ENCODE results near the gene CLDN19.
"Not testable (repeated sequence)": the region's sequence is repeated elsewhere in the genome, so short reads cannot be mapped to it uniquely, and the experiment has no call there.

Gene CLDN19

DNA sequence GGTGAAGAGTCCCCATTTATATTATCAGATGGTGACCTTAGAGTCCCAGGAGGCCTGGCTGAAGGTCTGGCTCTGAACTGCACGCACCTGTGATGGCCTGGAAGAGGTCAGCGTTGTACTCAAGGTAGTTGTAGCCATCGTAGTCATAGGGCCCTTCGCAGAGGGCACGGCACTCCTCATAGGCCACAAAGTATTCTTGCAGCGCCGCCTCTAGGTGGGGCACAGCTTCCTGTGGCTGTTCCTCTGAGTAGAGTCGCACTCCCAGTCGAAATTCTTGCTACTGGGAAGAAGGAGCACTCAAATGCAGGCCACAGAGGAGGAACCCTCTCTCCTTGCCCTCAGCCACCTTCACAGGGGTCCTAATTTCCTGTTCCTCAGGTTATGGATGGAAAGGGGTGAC is 19.1 kb upstream of the CLDN19 start:
- DNase-seq (ENCODE audit: low read depth): no peak

DNA sequence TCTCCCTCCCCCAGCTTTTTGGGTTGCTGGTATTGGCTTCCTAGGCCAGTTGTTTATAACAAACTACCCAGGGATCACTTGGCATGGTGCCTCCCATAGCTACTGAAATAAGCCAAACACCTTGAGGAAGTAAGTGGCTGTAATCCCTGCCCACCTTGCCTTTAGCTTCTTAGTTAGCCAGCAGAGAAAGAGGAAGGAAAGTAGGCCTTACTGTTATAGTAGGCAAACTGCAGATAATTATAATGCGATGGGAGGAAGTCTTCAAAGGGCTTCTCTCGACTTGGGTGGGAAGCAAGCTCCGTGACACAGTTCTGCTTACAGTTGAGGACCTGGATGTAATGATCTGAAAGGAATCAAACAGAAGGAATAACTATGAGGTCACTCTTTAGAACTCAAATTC is 18.6 kb upstream of the CLDN19 start:
- DNase-seq (ENCODE audit: low read depth): no peak

DNA sequence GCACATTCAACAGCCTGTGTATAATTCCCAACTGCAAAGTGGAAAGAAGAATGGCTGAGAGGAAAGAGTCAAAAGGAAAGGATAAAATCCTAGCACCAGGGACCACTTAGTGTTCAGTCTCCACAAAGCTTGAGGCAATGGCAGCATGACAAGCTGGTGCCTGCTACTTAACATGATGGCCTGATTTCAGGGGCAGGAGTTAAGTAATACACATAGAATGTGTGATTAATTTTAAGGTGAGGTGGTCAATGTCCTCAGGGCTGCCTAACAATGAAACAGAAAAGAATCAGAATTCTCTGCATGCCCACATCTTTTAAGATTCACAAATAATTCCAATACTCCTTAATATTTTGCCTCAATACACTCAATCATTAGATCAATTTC is 17.8 kb upstream of the CLDN19 start:
- DNase-seq (ENCODE audit: low read depth): no peak

DNA sequence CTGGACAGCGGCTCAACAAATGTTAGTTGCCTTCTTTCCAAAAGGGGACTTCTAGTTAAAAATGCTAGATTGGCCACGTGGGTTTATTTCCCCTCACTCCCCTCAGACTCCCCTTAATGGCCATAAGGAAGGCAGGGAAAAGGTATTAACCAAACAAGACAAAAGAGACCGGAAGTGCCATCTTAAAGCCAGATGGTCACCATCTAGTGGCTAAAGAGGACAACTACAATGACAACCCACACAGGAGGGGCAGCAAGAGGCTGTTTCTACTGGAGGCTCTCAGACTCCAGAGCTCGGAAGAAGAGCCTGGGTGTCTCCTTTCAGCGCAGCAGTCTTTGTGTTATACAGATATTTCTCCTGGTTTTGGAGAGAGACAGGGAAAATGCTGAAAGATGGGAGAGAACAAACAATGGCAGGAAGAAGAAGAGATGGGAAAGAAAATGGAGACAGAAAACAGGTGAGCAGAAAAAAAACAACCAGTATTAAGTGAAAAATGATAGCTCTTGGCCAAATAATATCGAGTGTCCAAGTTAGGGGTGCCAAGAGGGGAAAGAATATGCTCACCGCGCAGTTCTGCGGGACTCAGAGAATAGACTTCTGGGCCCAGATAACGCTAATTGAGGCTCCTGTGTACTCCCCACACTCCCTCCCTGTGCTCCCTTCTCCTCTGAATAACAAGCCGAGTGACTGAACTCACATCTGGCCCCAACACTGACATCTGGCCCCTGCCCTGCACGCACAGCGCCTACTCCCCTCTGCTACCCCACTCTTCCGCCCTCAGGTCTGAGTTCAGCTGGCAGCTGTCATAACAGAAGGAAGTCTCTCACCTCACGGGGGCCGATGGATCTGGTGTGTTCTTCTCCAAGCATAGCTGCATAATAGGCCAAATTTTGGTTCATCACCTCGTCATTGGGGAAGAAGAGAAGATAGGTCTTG is 17.2 kb upstream of the CLDN19 start:
- DNase-seq (ENCODE audit: low read depth): no peak

DNA sequence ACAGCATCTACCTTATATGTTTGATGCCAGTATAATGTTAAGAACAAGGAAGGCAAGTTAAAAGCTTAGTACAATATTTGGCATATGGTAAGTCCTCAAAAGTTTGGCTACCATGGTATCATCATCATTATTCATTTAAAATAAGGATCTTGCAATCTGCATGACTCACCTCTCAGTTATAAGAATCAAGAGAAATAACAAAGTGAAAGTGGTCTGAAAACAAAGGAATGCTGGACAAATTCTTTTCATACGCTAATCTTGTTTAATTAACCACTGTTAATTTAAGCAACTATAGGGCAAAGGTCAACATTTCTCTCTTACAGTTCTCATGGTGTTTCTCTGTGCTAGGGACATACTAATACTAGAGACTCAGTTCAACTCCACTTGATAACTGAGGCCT is 13.0 kb upstream of the CLDN19 start:
- DNase-seq (ENCODE audit: low read depth): no peak

DNA sequence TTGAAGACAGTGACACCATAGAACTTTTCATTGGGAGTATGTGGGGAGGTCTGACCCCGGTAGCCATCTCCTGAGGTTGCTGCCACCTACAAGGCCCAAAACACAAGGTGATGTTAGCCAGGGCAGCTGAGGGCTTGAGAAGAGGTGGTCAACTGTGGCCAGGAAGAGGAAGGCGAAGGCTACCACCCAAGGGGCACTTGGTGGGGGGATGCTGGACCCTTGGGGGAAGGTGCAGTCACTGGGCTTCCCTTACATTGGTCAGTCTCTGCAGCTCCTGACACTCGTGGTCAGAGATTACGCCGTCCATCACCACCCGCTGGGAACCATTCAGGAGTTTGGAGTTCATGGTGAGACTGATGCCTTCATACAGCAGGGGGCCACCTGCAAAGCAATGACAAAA is 12.2 kb upstream of the CLDN19 start:
- DNase-seq (ENCODE audit: low read depth): no peak

DNA sequence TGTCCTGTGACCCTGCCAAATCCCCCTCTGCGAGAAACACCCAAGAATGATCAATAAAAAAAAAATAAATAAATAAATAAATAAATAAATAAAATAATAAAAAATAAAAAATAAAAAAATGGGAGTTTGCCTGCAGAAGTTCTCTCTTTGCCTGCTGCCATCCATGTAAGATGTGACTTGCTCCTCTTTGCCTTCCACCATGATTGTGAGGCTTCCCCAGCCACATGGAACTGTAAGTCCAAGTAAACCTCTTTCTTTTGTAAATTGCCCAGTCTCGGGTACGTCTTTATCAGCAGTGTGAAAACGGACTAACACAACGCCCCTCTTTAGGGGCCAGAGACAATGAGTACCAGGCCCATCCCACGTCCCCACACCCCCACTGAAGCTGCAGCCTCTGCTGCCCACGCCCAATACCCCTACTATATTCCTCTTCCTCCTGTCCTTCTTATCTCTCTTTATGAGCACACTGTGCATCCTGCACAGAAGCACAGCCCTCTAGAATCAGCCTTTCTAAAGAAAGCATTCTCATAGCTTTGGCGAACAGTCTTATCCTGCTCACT is 11.6 kb upstream of the CLDN19 start:
- not testable (repeated sequence) for DNase-seq (ENCODE audit: low read depth)

DNA sequence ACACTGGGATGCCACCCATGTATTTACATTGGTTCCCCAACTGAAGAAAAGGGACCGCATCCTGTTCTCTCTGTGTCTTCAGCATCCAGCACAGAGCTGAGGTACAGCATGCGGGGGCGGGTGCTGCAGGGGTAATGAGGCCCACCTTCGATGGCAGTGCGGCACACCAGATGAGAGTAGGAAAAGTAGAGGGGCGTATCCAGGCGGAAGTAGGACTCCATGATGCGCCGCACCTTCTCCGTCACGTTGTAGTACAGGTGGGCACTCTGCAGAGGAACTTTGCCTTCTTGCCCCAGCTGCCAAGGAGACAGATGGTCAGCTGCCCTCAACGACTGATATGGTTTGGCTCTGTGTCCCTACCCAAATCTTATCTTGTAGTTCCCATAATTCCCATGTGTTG is 10.0 kb upstream of the CLDN19 start:
- no peak for DNase-seq (ENCODE audit: low read depth)

DNA sequence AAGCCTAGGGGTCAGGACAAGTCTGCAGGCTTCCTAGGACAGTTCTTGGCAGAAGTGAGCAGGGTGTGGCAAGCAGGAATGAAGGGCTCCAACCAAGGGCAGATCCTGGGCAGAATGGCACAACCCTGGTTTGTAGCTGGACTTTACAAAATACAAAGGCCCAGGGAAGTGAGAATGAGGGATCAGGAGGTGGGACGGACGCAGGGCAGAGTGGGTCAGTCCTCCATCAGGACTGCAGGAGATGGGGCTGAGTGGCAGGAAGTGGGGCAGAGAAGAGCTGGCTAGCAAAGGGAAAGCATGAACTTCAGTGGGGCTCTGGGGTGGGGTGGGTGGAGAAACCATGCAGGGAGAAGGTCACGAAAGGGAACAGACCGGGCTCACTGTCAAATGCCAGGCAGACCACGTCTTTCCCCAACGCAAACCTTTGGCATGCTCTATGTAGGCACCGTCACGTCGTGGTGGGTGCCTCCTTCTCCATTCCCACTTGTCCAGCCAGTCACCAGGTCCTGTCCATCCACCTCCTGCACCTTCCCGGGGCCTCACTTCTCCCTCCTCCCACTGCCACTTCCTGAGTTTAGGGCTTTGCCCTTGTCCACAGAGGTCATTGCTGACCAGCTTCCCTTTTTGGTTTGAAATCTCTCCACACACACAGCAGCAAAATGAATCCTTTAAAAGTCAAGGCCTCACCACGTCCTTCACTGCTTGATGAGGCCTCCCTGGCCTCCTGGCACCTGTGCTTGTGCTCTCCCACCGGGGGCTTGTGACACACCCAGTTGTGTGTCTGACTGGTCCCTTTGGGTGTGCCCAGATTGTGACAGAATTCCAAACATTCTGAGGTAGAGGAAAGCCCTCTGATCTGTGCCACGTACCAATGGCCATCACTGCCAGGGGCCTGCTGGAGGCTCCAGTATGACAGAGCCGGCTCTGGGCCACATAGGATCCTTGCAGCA is 8.7 kb upstream of the CLDN19 start:
- DNase-seq (ENCODE audit: low read depth): no peak

DNA sequence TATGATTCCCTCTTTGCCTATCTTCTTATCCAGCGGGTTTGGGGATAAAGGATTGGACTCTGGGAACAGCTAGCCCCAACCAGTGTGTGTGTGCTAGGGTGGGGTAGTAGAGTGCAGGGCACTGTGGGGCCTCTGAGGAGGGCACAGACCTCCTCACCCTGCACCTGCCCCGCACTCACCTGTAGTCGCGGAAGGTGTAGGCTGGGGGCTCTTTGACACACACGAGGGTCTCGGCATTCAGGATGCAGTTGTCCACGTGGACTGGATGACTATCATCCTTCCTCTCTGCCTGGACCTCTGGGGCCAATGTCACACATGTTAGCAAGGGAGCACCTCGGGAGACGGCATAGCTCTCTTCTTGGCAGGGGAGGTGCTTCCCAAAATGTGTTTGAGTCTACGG is 8.0 kb upstream of the CLDN19 start:
- DNase-seq (ENCODE audit: low read depth): no peak

DNA sequence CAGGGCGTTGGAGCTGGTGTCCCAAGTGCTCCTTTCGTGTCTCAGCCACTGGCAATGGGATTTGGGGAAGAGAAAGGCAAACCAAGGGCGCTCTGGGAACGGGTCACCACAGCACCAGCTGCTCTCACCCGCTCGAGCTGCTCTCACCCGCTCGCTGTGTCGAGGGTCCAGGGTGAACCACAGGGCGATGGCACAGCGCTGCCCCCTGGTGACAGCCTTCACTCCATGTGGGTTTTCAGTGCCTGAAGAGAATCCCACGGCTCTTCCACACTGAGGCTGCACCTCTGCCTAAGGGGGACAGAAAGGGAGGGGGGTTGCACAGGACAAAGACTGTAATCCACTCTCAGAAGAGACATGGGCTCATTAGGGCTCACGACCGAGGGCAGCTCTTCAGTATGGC is 7.1 kb upstream of the CLDN19 start:
- DNase-seq (ENCODE audit: low read depth): no peak

DNA sequence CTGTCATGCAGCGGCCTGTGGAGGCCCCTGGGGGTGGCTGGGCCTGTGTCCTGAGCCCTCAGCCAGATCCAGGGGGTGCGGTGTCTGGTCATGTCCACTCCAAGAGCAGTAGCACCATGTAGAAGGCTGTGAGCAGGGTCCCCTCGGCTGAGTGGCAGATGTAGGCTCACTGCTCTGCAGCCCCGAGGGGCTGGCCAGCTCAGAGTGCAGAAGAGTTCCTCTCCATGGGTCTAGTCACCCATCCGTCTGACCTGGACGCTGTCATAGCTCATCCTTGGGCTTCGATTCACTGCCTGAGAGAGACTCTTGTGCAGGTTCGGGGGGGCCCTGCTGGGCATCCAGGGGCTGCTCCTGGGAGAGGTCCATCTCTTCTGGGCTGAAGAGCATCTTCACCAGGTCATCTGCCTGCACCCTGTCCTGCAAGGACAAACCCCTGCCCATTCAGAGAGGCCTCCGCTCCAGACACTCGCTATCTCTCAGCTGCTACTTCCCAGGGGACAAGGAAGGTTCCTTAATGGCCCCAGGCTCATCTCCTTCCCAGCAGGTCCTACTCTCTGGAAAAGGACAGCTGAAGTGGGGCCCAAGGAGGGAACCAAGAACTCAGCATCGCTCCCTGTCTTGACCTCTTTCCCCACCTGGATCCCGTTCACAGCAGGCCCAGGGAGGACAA is 6.5 kb upstream of the CLDN19 start:
- no peak for DNase-seq (ENCODE audit: low read depth)

DNA sequence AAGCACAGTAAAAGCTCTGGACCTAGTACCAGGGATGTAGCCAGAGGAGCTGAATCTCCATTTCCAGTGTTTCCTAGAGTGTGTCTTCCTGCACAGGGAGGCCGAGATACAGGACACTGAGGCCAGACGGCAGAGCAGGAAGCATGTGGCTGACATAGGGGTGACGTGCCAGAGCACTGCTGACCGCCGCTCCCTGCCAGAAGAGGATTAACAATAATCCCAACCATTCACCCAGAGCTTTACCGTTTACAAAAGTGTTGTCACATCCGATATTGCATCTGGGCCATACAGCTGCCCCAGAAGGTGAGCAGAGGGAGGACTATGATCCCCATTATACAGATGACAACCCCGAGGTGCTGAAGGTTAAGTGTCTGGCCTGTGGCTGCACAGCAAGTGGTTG is 5.8 kb upstream of the CLDN19 start:
- DNase-seq (ENCODE audit: low read depth): no peak

DNA sequence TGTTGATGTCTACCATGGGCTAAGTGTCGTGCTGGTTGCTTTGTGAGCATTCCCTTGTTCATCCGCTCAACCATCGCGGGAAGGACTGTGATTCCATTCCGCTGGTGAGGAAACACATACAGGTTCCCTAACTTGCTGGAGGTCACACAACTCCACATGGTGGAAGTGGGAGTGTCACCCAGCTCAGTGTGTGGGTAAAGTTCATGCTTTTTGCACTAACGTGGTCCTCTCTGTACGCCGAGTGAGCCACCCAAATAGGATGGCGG is 4.0 kb upstream of the CLDN19 start:
- DNase-seq (ENCODE audit: low read depth): no peak

DNA sequence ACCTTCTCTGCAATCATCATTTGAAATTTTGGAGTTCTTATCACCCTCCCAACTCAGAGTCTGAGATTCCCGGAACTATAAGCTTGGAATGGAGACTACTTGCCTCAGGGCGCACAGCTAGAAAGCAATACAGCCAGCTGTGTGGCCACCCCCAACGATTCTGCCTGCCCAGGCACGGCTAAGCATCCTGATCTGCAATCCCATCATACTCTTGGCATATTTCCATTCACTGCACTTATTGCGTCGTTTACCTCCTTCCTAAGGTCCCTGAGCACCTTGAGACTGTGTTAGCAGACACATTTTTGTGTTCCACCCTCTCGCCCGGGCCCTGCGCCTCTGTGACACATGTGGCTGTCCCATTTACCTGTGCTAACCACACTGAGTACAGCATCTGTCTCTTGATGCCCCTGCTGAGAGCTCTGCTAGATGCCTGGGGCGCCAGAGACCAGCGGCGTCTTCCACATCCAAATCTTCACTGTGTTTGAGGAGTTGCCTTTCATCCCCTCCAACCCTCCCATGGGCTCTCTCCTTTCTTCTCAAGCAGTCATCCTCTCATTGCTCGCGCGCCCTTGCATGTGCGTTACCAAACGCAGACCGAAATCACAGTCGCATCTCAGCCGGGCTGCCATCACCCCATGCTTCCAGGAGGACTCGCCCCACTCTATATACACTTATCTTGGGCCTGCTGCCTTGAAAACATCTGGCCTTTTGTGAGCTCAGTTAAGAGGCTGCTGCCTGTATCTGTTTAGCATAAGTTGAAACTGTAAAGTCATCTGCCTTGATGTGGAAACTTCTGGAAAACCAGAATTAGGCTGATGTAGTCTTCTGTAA is 3.5 kb upstream of the CLDN19 start:
- no peak for DNase-seq (ENCODE audit: low read depth)

DNA sequence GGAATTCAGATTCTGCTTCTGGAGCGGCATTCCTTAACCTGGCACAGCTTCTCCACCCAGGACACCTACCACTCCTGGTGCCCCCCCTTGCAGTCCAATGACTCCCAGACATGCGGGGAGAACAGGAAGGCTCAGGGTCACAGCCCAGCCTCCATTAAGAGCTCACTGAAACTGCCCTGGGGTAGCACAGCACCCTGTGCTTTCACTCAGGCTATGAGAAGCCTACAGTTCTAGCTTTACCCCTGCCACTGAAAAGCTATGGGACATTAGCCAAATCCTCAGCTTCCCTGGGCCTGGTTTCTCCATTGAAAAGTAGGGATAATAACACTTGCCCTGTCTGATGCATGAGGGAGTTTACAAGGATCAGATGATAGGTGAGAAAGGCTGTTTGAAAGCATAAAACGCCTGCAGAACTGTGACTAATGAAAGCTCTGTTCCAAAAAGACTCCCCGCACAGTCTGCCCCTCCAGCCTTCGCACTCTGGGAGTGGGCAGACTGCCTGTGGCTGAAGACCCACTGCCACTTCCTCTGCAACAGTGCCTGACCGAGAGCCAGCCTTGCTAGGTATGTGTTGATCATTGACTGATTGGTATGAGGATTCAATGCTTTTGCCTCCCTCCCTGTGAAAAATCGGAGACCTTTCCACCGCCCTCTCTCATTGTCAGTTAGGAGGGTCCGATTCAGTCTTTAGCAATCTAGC is 2.7 kb upstream of the CLDN19 start:
- no peak for DNase-seq (ENCODE audit: low read depth)

DNA sequence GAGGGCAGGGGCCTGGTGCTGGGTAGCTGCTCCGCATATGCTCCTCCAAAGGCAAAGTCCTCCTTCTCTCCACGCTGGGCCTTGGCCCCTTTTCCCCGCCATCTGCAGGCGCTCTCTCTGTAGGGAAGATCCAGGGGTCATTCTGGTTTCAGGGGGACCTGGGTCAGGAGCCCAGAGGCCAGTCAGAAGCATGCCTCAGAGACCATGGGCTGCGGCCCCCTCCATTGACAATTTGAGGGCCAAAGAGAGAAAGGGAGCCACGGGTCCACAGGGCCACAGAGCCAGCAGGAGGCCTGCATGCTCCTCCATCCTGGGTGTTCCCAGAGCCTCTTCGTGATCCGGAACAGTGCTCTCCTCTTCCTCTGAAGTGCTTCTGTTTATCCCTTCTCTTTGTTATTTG is 2.1 kb upstream of the CLDN19 start:
- no peak for DNase-seq (ENCODE audit: low read depth)

DNA sequence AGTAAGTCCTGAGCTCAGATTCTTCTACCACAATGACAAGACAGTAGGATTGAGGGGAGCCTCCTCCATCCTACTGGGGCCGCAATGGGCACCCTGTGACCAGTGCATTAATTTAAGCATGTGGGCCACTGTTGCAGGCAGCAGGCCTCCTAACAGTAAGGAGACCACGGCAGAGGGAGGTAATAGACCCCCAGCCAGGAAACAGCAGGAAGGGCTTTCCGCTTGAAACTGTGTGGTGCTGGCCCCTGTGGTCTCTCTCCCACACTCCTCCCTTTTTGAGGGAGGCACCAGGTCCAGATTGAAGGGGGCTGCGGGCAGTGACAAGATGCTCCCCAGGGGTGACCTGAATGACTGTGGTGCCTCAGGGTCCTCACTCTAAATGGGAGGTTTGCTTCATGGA is 1.7 kb upstream of the CLDN19 start:
- DNase-seq (ENCODE audit: low read depth): no peak

DNA sequence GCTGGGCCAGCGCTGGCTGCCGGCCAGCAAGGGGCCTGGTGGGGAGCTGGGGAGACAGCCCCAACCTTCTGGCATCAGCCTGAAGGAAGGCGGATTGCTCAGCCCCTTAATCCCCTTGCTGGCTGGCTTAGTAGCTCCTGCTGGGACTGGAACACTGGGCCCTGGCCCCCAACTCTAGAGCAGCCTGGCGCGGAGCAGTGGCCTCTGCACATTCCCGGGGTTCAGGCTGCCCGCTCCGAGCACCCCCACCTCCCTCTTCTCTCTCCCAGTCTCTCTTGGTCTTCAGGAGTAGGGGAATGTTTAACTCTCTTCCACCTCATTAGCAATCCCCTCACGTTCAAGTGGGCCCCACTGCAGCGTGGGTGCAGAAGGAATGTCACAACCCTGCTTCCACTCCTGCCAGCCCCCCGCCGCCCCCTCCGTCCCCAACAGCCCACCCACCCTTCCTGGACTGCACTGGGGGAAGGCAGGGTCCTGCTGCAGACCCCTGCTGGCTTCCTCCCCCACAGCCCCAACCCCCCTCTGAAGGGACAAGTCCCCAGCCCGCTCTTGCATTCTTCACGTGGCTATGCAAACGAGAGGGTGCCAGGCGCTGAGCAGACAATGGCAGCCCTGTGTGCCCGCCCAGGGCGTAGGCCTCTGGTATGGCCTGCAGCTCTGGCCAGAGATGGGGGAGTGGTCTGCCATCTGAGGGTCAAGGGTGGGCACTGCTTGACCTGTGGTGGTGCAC is 980 bp upstream of the CLDN19 start:
- no peak for DNase-seq (ENCODE audit: low read depth)

DNA sequence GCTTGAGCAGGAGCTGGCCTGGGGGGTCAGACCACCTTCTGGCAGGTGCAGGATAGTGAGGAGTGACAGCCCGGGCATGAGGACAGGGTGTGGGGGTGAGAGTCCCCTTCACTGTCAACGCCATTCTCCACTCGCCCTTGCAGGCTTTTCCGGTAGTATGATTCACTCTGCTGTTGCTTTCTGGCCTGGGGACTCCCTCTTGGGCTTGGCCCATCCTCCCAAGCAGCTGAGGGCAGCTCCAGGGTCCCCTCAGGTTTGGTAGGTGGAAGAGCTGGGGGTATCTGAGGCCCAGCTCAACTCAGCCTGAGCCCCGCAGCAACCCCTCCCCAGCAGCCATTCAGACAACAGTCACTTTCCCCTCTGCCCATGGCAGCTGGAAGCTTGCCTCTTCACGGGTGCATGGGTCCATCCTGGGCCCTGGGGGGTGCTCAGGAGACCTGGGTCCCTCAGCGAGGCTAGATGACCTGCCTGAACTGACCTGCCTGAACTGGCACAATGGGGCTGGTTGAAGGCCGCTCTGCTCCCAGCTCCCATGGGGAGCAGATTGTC is 1.3 kb downstream of the CLDN19 start:
- no peak for DNase-seq (ENCODE audit: low read depth)

All from activated T-cell treated with anti-CD3 and anti-CD28 coated beads for 24 hours (primary cell).